HepG2 (cell line): Measurements from ENCODE around the gene CYP4F22. TPM values are rescaled to one million over a fixed set of nuclear protein-coding genes. Genes with fewer than 3 reads are reported as not detected.

ENCODE experiments used
- HDAC2 ChIP-seq: sonication (generic); formaldehyde crosslinking; IDR thresholded peaks from 2 replicates; pipeline ENCODE4 v1.4.0; 2020; ENCODE audit warnings: missing genetic modification reagents
- MIER3 ChIP-seq: IDR thresholded peaks from 2 replicates; pipeline ENCODE4 v1.6.1; 2016; ENCODE audit warnings: missing compliant biosample characterization, borderline replicate concordance
- NCOA2 ChIP-seq: sonication (generic); formaldehyde crosslinking; IDR thresholded peaks from 2 replicates; pipeline ENCODE4 v1.8.0; 2022; ENCODE audit warnings: inconsistent platforms
- PHF5A ChIP-seq: IDR thresholded peaks from one replicate; pipeline ENCODE4 v1.6.1; 2018; ENCODE audit warnings: low read depth, missing genetic modification reagents; ENCODE audit not compliant: unreplicated experiment
- SAFB2 ChIP-seq: sonication (generic); formaldehyde crosslinking; IDR thresholded peaks from 2 replicates; pipeline ENCODE4 v1.5.1; 2020; ENCODE audit warnings: missing genetic modification reagents, low read depth, mild to moderate bottlenecking, borderline replicate concordance
- SP1 ChIP-seq, 2 experiments: fragments of 450-650 bp in 1 of 2; sonication (generic) in 1 of 2; formaldehyde crosslinking in 1 of 2; IDR thresholded peaks; 2 replicates each; pipeline versions ENCODE4 v1.4.0 to v1.6.1; 2016 to 2020; ENCODE audit warnings: missing genetic modification reagents in 1 of 2
- ZFP82 ChIP-seq: sonication (generic); formaldehyde crosslinking; IDR thresholded peaks from 2 replicates; pipeline ENCODE4 v1.5.1; 2020; ENCODE audit warnings: mild to moderate bottlenecking, missing genetic modification reagents, borderline replicate concordance
- ZNF121 ChIP-seq: sonication (generic); formaldehyde crosslinking; IDR thresholded peaks from 2 replicates; pipeline ENCODE4 v1.5.0; 2020; ENCODE audit warnings: mild to moderate bottlenecking, missing genetic modification reagents
- ZNF160 ChIP-seq: sonication (generic); formaldehyde crosslinking; IDR thresholded peaks from 2 replicates; pipeline ENCODE4 v1.8.0; 2022; ENCODE audit warnings: mild to moderate bottlenecking, inconsistent platforms, missing genetic modification reagents
- polyA plus RNA-seq, 8 experiments: library from polyadenylated mRNA; depleted of rRNA in 3 of 8; stranded (reverse) in 7 of 8; unstranded in 1 of 8; fragments of >200 nt; fragmentation: Illumina TruSeq in 4 of 8; extraction: Trizol in 4 of 8; gene quantifications; 2 replicates each; pipeline versions ENCODE4 v1.2.1 to v1.2.3, GENCODE V29; 2011 to 2016; ENCODE audit warnings: low read depth in 4 of 8, missing spikeins in 1 of 8, mixed read lengths in 1 of 8; ENCODE audit not compliant: insufficient read depth in 1 of 8
- total RNA-seq, 5 experiments: library from RNA; depleted of rRNA; stranded (reverse); fragments of >200 nt; fragmentation: Illumina TruSeq; extraction: Trizol; gene quantifications; 2 replicates each; pipeline ENCODE4 v1.2.3, GENCODE V29; 2016; ENCODE audit warnings: low read depth in 1 of 5
- TF ChIP-seq, protein P1 (sequence below): sonication (generic); formaldehyde crosslinking; IDR thresholded peaks from 2 replicates; pipeline ENCODE4 v1.5.0; 2020; ENCODE audit warnings: missing genetic modification reagents
- TF ChIP-seq, protein P2 (sequence below): sonication (generic); formaldehyde crosslinking; IDR thresholded peaks from 2 replicates; pipeline ENCODE4 v1.5.1; 2020; ENCODE audit warnings: mild to moderate bottlenecking, missing genetic modification reagents, borderline replicate concordance
- TF ChIP-seq, protein P3 (sequence below): sonication (generic); formaldehyde crosslinking; IDR thresholded peaks from 2 replicates; pipeline ENCODE4 v1.8.1; 2023; ENCODE audit warnings: mild to moderate bottlenecking, missing genetic modification reagents

The CYP4F22 gene
- total and polyA plus RNA-seq, 2 of the 13 experiments (the other 11 are each of a cell fraction or from before 2014, with no cell fraction given) = 0.05 TPM; not detected in 1

DNA sequence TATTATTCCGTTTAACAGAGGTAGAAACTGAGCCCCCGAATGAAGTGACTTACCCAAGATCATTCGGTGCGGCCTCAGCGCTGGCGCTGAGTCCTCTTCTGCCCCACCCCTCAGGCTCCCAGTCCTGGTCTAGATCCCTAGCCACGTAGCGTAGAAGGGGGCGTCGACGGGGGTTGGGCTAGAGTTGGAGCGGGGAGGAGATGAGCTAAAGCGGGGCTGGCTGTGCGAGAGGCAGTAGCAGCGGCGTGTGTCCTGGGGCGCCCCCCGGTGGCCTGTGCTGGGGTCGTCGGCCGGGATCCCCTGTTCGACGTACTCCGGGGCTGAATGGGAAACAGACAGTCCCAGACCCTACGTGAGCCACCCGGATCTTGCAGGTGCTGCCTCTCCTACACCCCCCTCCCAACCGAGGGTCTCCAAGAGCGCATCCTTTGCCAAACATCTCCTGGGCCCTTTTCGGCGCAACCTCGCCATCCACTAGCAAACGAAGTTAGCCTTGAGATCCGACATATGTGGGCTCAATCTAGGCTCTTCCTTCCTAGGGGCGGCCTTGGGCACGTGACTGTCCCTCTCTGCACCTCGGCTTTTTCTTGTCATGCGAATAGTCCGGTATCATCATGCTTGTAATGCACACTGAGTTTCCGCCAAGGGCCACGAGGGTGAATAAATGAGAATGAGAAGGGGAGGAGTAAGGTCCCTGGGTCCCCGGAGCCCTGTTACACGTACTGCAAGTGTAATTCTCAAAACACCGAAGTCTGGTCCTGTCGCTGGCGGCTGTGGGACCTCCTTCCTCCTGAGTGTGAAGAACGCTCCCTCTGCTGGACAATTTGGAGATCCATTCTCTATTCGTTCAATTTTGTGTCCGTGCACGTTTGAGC lies 47.7 kb downstream of the CYP4F22 start (continued):
- TF ChIP-seq, protein P1, sequence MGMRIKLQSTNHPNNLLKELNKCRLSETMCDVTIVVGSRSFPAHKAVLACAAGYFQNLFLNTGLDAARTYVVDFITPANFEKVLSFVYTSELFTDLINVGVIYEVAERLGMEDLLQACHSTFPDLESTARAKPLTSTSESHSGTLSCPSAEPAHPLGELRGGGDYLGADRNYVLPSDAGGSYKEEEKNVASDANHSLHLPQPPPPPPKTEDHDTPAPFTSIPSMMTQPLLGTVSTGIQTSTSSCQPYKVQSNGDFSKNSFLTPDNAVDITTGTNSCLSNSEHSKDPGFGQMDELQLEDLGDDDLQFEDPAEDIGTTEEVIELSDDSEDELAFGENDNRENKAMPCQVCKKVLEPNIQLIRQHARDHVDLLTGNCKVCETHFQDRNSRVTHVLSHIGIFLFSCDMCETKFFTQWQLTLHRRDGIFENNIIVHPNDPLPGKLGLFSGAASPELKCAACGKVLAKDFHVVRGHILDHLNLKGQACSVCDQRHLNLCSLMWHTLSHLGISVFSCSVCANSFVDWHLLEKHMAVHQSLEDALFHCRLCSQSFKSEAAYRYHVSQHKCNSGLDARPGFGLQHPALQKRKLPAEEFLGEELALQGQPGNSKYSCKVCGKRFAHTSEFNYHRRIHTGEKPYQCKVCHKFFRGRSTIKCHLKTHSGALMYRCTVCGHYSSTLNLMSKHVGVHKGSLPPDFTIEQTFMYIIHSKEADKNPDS = 0 out of 2 replicates have a peak, but pooled peaks have one; percentile 57
- TF ChIP-seq, protein P2, sequence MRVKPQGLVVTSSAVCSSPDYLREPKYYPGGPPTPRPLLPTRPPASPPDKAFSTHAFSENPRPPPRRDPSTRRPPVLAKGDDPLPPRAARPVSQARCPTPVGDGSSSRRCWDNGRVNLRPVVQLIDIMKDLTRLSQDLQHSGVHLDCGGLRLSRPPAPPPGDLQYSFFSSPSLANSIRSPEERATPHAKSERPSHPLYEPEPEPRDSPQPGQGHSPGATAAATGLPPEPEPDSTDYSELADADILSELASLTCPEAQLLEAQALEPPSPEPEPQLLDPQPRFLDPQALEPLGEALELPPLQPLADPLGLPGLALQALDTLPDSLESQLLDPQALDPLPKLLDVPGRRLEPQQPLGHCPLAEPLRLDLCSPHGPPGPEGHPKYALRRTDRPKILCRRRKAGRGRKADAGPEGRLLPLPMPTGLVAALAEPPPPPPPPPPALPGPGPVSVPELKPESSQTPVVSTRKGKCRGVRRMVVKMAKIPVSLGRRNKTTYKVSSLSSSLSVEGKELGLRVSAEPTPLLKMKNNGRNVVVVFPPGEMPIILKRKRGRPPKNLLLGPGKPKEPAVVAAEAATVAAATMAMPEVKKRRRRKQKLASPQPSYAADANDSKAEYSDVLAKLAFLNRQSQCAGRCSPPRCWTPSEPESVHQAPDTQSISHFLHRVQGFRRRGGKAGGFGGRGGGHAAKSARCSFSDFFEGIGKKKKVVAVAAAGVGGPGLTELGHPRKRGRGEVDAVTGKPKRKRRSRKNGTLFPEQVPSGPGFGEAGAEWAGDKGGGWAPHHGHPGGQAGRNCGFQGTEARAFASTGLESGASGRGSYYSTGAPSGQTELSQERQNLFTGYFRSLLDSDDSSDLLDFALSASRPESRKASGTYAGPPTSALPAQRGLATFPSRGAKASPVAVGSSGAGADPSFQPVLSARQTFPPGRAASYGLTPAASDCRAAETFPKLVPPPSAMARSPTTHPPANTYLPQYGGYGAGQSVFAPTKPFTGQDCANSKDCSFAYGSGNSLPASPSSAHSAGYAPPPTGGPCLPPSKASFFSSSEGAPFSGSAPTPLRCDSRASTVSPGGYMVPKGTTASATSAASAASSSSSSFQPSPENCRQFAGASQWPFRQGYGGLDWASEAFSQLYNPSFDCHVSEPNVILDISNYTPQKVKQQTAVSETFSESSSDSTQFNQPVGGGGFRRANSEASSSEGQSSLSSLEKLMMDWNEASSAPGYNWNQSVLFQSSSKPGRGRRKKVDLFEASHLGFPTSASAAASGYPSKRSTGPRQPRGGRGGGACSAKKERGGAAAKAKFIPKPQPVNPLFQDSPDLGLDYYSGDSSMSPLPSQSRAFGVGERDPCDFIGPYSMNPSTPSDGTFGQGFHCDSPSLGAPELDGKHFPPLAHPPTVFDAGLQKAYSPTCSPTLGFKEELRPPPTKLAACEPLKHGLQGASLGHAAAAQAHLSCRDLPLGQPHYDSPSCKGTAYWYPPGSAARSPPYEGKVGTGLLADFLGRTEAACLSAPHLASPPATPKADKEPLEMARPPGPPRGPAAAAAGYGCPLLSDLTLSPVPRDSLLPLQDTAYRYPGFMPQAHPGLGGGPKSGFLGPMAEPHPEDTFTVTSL (CRISPR knock-in tag) = peak; percentile 45; the same call in 1 of the 2 replicates
- peak; percentile 50; the same call in 1 of the 2 replicates for TF ChIP-seq ZNF121 (CRISPR knock-in tag)
- TF ChIP-seq PHF5A = peak; percentile 2
- TF ChIP-seq NCOA2 (CRISPR knock-in tag) = no peak; the same call in 1 of the 2 replicates
- peak; percentile 41; the same call in 1 of the 2 replicates for TF ChIP-seq HDAC2 (CRISPR knock-in tag)
- TF ChIP-seq, protein P3, sequence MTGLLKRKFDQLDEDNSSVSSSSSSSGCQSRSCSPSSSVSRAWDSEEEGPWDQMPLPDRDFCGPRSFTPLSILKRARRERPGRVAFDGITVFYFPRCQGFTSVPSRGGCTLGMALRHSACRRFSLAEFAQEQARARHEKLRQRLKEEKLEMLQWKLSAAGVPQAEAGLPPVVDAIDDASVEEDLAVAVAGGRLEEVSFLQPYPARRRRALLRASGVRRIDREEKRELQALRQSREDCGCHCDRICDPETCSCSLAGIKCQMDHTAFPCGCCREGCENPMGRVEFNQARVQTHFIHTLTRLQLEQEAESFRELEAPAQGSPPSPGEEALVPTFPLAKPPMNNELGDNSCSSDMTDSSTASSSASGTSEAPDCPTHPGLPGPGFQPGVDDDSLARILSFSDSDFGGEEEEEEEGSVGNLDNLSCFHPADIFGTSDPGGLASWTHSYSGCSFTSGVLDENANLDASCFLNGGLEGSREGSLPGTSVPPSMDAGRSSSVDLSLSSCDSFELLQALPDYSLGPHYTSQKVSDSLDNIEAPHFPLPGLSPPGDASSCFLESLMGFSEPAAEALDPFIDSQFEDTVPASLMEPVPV (CRISPR knock-in tag) = 0 out of 2 replicates have a peak, but pooled peaks have one; percentile 33
- peak; percentile 38; the same call in 1 of the 2 replicates for TF ChIP-seq ZFP82 (CRISPR knock-in tag)
- TF ChIP-seq SP1 (IDR thresholded peaks at IDR 0.05) = no peak
- peak; percentile 25; the same call in 1 of the 2 replicates for TF ChIP-seq SP1 (CRISPR knock-in tag; IDR thresholded peaks at IDR 0.05)
- peak; percentile 29; the same call in 1 of the 2 replicates for TF ChIP-seq MIER3 (CRISPR knock-in tag)
- TF ChIP-seq ZNF160 (CRISPR knock-in tag) = no peak
- TF ChIP-seq SAFB2 (CRISPR knock-in tag) = no peak
